GM21526 (cell line): ENCODE results near the gene CUBN.
"Not testable (repeated sequence)": the region's sequence is repeated elsewhere in the genome, so short reads cannot be mapped to it uniquely, and the experiment has no call there.

Experiments
- ATAC-seq: cut with Tn5 transposase; IDR thresholded peaks from one replicate; pipeline ENCODE4 v1.9.1; 2021; ENCODE audit warnings: moderate library complexity; ENCODE audit not compliant: unreplicated experiment, low FRiP score

Gene CUBN

DNA sequence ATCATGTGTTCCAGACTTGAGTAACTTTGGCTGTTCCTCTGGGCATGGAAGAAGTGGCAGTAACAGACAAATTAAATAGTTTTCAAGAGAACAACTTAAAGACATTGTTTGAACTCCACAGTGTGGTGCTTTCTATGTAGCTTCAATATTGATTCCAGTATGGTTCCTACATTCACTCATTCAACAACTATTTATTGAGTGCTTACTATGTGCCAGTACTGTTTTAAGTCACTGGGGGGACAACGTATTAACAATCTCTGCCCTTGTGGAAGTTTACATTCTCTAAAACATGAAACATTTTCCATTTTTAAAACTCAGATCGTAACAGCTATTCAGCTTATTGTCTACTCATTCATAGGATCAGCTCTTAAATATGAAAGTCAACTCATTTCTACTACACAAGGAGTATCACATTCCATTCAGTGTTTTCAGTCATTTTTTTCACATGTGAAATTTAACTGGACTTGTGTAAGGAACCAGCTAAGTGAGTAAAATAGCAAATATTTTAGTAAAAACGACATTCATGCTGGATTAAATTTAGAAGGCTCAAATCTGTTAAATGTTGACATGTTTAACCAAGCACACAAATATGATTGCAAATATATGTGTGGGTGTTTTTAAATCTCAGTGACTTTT, 13.6 kb upstream of the CUBN start:
- ATAC-seq, result no peak

DNA sequence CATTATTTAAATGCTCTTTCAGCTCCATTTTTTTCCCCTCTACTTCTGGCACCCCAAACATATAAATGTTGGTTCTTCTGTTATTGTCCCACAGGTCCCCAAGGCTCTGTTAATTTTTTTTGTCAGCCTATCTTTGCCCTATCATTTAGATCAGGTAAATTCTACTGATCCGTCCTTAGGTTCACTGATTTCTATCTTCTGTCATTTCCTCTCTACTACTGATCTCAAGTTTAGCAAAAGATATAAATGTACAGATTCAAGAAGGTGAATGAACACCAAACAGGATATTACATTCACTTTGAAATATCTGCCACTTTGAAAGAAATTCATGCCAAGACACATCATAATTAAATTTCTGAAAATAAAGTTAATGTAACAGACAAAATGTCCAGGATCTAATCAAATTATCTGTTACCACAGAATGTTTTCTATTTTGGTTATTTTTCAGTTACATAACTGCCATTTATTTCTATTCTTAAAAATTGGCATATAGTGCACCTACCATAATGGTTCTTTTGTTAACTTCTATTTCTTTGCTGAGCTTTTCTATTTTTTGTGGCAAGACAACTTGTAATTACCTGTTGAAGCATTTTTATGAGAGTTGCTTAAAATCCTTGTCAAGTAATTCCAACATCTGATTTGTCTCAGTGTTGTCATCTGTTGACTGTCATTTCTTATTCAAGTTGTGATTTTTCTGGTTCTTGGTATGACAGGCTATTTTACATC, 12.1 kb upstream of the CUBN start:
- no peak for ATAC-seq

GRCh38 chr10:17140386-17140761, 10.8 kb upstream of the CUBN start:
- ATAC-seq, result no peak

DNA sequence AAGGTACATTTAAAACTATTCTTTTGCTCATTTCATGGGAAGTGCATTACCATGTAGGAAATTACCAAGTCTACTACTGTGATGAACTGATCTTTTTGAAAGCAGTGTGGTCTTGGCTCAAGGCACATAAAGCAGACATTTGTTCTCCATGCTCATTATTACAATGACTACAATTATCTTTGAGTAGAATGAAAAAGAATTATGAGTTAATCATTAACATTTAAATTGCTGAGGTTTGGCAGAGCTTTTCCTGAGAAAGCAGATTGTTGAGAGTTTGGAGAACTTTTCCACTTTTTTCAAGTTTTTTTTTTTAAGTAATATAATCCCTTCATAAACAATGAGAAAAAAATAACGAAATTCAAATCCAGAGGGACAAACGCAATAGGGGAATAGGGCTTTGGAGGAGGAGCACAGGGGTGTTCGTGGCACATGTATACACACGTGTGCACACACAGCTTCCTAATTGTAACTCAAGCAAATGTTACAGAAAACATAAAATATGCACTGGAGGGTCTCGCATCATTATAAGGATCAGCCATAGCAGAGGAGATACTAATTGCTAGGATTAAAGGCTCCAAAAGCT, 8.9 kb upstream of the CUBN start:
- ATAC-seq, result no peak

DNA sequence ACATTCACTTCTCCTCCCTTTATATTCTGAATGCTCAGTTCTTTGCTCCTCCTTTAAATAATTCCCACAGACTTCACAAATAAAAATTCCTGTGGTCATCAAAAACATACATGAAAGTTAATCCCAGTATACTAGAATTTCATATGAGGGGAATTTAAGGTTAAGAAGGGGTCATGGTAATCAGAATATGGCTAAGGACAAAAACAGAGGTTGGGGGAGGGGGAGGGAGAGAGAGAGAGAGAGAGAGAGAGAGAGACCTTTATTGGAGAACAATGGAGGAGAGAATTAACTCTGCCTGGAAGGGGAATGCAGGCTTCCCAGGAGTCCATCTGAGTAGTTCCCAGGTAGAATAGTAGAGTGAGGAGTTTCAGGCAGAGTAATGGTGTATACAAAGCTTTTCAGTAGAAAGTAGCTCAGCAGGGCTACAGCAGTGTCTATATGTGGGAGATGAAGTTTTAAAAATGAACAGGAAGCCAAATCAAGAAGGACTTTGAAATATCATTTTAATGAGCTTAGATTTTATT, 5.2 kb upstream of the CUBN start:
- no peak for ATAC-seq

GRCh38 chr10:17134282-17134681, 4.7 kb upstream of the CUBN start:
- no peak for ATAC-seq

GRCh38 chr10:17128261-17128660, 1.4 kb downstream of the CUBN start:
- ATAC-seq, result no peak

GRCh38 chr10:17126327-17126726, 3.3 kb downstream of the CUBN start:
- no peak for ATAC-seq

- ATAC-seq, result no peak
Observed at GRCh38 chr10:17125206-17125893, 4.3 kb downstream of the CUBN start.

GRCh38 chr10:17123961-17124360, 5.7 kb downstream of the CUBN start:
- no peak for ATAC-seq

GRCh38 chr10:17122726-17123661, 6.6 kb downstream of the CUBN start:
- ATAC-seq, result no peak

DNA sequence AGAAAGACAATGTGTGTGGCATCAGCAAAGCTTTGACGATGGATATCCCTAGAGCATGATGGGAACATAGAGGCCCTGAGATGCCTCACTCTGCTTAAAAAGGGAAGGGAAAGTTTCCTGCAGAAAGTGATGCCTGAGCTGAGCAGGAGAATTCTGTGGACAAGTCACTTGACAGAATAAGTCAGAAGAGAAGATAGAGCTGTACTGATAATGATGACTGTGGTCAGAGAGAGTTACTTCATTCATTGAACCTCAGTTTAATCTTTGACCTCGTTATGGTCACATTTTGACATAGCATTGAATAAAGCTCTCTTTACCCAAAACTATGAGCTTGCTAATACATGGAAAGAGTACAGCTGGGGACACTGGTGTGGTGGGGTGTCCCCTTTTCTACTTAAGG, 7.6 kb downstream of the CUBN start:
- no peak for ATAC-seq

- no peak for ATAC-seq
Observed at GRCh38 chr10:17120694-17121093, 8.9 kb downstream of the CUBN start.

GRCh38 chr10:17119845-17120244, 9.8 kb downstream of the CUBN start:
- ATAC-seq, result no peak

GRCh38 chr10:17116193-17116592, 13.4 kb downstream of the CUBN start:
- ATAC-seq, result no peak

GRCh38 chr10:17115683-17116082, 13.9 kb downstream of the CUBN start:
- ATAC-seq, result no peak

DNA sequence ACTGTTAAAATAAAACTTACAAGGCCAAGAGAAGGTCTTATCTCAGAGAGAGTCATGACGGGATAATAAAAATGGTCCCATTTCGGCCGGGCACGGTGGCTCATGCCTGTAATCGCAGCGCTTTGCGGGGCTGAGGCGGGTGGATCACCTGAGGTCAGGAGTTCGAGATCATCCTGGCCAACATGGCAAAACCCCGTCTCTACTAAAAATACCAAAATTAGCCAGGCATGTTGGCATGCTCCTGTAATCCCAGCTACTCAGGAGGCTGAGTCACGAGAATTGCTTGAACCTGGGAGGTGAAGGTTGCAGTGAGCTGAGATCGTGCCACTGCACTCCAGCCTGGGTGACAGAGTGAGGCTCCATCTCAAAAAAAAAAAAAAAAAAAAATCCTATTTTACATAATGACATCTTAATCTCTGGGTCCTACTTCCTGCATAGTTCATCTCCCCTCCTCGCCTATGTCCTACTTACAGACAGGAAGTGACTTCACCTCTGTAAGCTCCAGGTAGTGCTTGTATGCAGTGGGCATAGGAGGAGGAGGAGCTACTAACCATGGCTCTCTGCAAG, 14.7 kb downstream of the CUBN start:
- not testable (repeated sequence) for ATAC-seq

DNA sequence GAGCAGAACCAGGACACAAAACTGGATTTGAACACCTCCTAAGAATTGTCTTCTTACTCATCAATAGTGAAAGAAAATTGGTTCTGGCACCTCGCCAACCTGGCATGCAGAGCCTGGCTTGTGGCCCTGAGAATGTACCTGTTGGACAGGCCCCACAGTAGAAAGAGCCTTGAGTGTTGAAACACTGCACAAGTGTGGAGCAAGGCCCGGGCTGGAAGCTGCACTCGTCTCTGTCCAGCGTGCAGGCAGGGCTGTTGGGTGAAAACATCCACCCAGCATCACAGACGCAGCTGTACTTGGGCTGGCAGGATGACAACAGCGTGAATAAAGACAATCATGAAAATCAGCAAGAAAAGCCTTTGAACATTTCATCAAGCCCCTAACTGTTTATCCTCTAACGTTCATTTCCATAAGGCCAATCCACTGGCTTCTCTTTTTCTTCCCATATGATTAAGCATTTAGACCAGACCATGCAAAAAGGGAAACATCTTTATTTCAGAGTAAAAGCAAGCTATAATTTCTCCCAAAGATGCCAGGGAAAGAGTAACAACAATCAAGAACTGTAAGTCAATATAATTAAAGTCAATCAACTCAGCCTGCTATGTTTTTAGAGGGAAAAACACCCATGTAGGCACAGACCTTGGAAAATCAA, 15.6 kb downstream of the CUBN start:
- ATAC-seq, result no peak

- ATAC-seq, result no peak
Observed at GRCh38 chr10:17113346-17113745, 16.3 kb downstream of the CUBN start.
